ENCODE measurements around the gene GPC1. TPM values are rescaled to one million over a fixed set of nuclear protein-coding genes. Genes with fewer than 3 reads are reported as not detected.

Gene GPC1
- total RNA-seq, 4 donors from 2014 or later: 0.88 to 62.2 (median 43.4) TPM

DNA sequence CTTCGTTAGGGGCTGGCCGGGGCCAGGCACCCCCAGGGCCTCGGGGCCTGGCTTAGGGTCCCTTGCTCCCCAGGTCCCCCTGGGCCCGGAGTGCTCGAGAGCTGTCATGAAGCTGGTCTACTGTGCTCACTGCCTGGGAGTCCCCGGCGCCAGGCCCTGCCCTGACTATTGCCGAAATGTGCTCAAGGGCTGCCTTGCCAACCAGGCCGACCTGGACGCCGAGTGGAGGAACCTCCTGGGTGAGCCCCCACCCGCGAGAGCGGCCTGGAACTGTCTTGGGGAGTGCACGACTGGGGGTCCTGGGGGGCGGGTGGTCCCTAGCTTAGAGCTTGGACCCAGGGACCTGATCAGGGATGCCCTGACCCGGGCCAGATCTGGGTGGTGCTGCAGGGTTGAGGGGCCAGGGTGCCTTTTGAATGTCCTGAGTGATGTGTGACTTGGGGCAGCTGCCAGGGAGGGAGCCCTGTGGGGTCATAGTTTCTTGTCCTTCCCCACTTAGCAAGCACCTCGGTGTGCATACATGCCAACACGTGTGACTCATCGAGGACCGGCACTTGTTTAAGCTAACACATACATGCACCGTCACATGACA lies 27.9 kb downstream of the GPC1 start:
- no peak for TF ChIP-seq POLR2A (IDR thresholded peaks at IDR 0.05)
- TF ChIP-seq, protein P1, sequence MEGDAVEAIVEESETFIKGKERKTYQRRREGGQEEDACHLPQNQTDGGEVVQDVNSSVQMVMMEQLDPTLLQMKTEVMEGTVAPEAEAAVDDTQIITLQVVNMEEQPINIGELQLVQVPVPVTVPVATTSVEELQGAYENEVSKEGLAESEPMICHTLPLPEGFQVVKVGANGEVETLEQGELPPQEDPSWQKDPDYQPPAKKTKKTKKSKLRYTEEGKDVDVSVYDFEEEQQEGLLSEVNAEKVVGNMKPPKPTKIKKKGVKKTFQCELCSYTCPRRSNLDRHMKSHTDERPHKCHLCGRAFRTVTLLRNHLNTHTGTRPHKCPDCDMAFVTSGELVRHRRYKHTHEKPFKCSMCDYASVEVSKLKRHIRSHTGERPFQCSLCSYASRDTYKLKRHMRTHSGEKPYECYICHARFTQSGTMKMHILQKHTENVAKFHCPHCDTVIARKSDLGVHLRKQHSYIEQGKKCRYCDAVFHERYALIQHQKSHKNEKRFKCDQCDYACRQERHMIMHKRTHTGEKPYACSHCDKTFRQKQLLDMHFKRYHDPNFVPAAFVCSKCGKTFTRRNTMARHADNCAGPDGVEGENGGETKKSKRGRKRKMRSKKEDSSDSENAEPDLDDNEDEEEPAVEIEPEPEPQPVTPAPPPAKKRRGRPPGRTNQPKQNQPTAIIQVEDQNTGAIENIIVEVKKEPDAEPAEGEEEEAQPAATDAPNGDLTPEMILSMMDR (IDR thresholded peaks at IDR 0.05): no peak
- Histone ChIP-seq H3K27ac (no peak overlapping the region), H3K9me3 (no peaks in the 10 kb centered on the region), H3K27me3 (no peaks in the 10 kb centered on the region), H3K4me1 (no peaks in the 10 kb centered on the region), H3K36me3 (no peaks in the 10 kb centered on the region), H3K4me3 (no peak overlapping the region)
- DNase-seq: peak; percentile 12 to 14
- intact Hi-C loops (cut with DNase I; ENCODE audit: low total_unique reads): no loop called here

DNA sequence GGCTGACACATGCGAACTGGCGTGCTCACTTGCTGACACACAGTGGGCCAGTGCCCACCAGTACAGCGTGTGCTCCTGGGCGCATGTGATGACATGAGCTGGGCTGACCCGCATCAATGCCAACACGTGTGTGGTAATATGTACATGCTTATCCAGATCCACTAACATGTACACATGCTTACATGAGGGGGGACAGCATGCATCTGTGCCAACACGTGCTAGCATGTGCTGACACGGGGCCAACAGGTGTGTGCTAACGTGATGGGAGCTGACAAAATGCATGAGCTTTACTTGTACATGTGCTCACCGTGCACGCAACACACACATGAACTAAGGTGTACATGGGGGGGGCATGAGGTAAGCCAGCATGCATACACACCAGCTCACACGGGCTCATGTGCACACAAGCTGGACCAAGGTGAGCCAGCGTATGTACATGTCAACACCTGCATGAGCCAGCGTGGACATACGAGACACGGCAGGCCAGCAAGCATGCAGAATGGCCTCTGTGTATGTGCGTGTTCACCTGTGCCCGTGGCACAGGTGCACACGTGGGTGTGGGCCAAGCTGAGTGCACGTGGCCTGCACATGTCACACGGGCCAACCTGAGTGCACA lies 28.5 kb downstream of the GPC1 start:
- peak in 1 of 2 donors; percentile 11 for DNase-seq
- no peaks in the 10 kb centered on the region for H3K27me3 ChIP-seq
- no peaks in the 10 kb centered on the region for H3K4me1 ChIP-seq
- TF ChIP-seq, protein P1 (IDR thresholded peaks at IDR 0.05): no peak
- TF ChIP-seq POLR2A (IDR thresholded peaks at IDR 0.05): no peak
- no peaks in the 10 kb centered on the region for H3K9me3 ChIP-seq
- intact Hi-C loops (cut with DNase I; ENCODE audit: low total_unique reads): no loop called here
- H3K36me3 ChIP-seq: no peaks in the 10 kb centered on the region
- H3K4me3 ChIP-seq: no peak overlapping the region
- H3K27ac ChIP-seq: no peak overlapping the region

DNA sequence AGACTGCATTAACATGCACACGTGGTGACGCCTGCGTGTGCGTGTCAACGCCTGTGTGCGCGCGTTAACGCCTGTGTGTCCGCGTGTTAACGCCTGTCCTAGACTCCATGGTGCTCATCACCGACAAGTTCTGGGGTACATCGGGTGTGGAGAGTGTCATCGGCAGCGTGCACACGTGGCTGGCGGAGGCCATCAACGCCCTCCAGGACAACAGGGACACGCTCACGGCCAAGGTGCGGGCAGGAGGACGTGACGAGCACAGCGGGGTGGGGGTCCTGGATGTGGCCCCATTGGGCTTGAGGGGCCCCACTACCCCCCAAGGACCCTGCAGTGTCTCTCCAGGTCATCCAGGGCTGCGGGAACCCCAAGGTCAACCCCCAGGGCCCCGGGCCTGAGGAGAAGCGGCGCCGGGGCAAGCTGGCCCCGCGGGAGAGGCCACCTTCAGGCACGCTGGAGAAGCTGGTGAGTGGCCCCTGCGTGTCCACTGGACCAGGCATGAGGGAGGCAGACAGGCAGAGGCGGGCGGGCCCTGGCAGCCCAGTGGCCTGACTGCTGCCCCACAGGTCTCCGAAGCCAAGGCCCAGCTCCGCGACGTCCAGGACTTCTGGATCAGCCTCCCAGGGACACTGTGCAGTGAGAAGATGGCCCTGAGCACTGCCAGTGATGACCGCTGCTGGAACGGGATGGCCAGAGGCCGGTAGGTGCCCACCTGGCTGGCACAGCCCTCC lies 29.2 kb downstream of the GPC1 start:
- peak; percentile 12 to 13 for DNase-seq
- TF ChIP-seq, protein P1 (IDR thresholded peaks at IDR 0.05): no peak
- no peak for TF ChIP-seq POLR2A (IDR thresholded peaks at IDR 0.05)
- Histone ChIP-seq H3K4me1 (no peaks in the 10 kb centered on the region), H3K27ac (no peak overlapping the region), H3K36me3 (no peaks in the 10 kb centered on the region), H3K9me3 (no peaks in the 10 kb centered on the region), H3K27me3 (no peaks in the 10 kb centered on the region), H3K4me3 (no peak overlapping the region)
- intact Hi-C loops (cut with DNase I; ENCODE audit: low total_unique reads): no loop called here

DNA sequence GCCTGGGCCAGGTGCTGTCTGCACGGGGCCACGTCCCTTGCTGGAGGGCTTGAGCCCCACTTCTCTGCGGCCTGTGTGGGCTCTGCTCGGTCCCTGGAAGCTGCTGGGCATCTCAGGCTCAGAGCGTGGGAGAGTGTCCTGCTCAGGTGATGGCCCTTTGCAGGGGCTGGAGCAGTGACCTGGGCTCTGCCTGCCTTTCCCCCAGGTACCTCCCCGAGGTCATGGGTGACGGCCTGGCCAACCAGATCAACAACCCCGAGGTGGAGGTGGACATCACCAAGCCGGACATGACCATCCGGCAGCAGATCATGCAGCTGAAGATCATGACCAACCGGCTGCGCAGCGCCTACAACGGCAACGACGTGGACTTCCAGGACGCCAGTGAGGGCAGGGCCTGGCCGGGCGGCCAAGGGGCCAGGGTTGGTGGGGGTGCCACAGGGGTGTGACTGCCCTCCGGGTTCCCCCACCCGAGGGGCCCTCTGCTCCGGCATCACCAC lies 29.9 kb downstream of the GPC1 start:
- no peak overlapping the region for H3K4me3 ChIP-seq
- intact Hi-C loops (cut with DNase I; ENCODE audit: low total_unique reads): no loop called here
- no peaks in the 10 kb centered on the region for H3K27me3 ChIP-seq
- H3K27ac ChIP-seq: no peak overlapping the region
- no peaks in the 10 kb centered on the region for H3K9me3 ChIP-seq
- no peaks in the 10 kb centered on the region for H3K4me1 ChIP-seq
- TF ChIP-seq POLR2A (IDR thresholded peaks at IDR 0.05): no peak
- TF ChIP-seq, protein P1 (IDR thresholded peaks at IDR 0.05): no peak
- DNase-seq: peak in 1 of 2 donors; percentile 12
- H3K36me3 ChIP-seq: no peaks in the 10 kb centered on the region

Data from uterus (tissue), 4 donors.